Astrocyte of the spinal cord (primary cell): Measurements from ENCODE around the gene NOXO1.
A peak's percentile ranks its signal among the peaks of the same experiment; 100 is the strongest.

Source experiments
- DNase-seq: peaks from one replicate; pipeline ENCODE4 v3.0.0; 2011; ENCODE audit warnings: low read depth, low spot score
- H3K4me3 ChIP-seq: 2 replicates; pipeline ENCODE4 v1.5.1; 2011; ENCODE audit warnings: low read depth, mild to moderate bottlenecking, low read length, moderate library complexity
- in situ Hi-C: cut with HindIII; loops from 2 replicates; pipeline ENCODE4 v1.10.0; 2017; ENCODE audit warnings: low sequenced_read_pairs
- TF ChIP-seq, protein P1 (sequence below): IDR thresholded peaks from 2 replicates; pipeline ENCODE4 v1.5.1; 2012; ENCODE audit warnings: low read depth, mild to moderate bottlenecking, low read length, inconsistent platforms

The NOXO1 gene

GRCh38 chr16:2026461-2027023 lies 45.3 kb upstream of the NOXO1 start, which contains the start of gene NHERF2:
TSS of gene NHERF2 (plus strand) at chr16:2026902. CDS start at chr16:2027006, 104 bp downstream.
- peak within 1 kb of the TSS; percentile 61 for H3K4me3 ChIP-seq
- in situ Hi-C loops: no loop called here
- TF ChIP-seq, protein P1, sequence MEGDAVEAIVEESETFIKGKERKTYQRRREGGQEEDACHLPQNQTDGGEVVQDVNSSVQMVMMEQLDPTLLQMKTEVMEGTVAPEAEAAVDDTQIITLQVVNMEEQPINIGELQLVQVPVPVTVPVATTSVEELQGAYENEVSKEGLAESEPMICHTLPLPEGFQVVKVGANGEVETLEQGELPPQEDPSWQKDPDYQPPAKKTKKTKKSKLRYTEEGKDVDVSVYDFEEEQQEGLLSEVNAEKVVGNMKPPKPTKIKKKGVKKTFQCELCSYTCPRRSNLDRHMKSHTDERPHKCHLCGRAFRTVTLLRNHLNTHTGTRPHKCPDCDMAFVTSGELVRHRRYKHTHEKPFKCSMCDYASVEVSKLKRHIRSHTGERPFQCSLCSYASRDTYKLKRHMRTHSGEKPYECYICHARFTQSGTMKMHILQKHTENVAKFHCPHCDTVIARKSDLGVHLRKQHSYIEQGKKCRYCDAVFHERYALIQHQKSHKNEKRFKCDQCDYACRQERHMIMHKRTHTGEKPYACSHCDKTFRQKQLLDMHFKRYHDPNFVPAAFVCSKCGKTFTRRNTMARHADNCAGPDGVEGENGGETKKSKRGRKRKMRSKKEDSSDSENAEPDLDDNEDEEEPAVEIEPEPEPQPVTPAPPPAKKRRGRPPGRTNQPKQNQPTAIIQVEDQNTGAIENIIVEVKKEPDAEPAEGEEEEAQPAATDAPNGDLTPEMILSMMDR: no peak

DNA sequence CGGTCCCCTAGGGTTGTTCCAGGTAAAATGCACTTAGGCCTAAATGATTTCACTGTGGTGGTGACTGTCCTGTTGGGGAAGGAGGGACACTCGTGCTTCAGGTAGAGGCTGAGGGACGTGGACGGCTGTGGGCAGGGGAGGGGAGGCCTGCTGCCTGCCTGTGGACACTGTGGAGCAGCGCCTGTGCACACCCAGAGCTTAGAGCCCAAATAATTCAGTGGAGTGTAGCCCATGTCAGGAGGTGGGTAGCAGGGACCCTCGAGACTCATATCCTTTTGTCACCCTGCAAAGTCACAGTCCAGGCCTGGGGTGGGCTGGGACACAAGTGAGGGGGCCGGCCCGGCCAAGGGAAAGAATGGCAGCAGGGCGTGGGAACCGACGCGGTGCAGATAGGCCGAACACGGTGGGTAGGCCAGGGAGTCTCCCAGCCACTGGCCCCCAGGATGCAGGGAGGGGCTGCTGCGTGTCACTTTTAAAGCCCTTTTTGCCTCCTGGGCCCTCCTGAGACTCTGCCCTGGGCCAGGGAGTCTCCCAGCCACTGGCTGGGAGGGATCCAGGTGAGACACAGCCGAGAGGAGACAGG lies 44.7 kb upstream of the NOXO1 start:
- no peak overlapping the region for H3K4me3 ChIP-seq
- in situ Hi-C loops: no loop called here

More at GRCh38 chr16:2026461-2027023, 45.3 kb upstream of the NOXO1 start, which contains the start of gene NHERF2:
- no peak for DNase-seq

DNA sequence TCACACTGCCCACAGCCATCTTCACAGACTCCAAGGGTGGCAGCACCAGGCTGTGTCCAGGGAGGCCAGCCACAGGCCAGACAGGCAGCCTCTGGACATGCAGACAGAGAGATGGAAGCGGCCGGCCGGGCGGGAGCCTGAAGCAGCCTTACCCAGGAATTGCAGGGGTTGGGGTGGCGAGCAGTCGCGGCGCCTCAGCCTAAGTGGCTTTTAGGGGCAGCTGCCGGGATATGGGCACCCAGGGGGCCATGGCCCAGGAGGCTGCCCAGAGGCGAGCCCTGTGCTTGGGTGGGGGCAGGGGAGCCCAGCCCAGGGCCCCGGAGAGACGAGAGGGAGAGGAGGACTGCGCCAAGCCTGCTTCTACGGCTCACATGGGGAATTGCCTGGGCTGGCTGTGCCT lies 44.0 kb upstream of the NOXO1 start:
- in situ Hi-C loops: no loop called here

More for the DNA sequence above, 44.7 kb upstream of the NOXO1 start:
- DNase-seq: no peak
- TF ChIP-seq, protein P1: no peak

GRCh38 chr16:2024032-2024420 lies 42.8 kb upstream of the NOXO1 start:
- TF ChIP-seq, protein P1: no peak
- in situ Hi-C loops: no loop called here
- H3K4me3 ChIP-seq: no peak overlapping the region
- no peak for DNase-seq

More for the DNA sequence above, 44.0 kb upstream of the NOXO1 start:
- TF ChIP-seq, protein P1: no peak
- H3K4me3 ChIP-seq: no peak overlapping the region
- no peak for DNase-seq

- in situ Hi-C loops: no loop called here
- TF ChIP-seq, protein P1: peak; percentile 93
- H3K4me3 ChIP-seq: peak overlapping the region; percentile 34
- DNase-seq: peak; percentile 83
Observed at GRCh38 chr16:2023092-2024031, 42.1 kb upstream of the NOXO1 start.

- TF ChIP-seq, protein P1: no peak
- peak overlapping the region; percentile 34 for H3K4me3 ChIP-seq
- in situ Hi-C loops: no loop called here
- DNase-seq: no peak
Observed at GRCh38 chr16:2022723-2023091, 41.4 kb upstream of the NOXO1 start.
